ENCODE results near the gene MUC4. TPM values are rescaled to one million over a fixed set of nuclear protein-coding genes. Genes with fewer than 3 reads are reported as not detected.

MUC4 gene
- total and polyA plus RNA-seq, 2 of the 4 experiments (the other 2 are of a cell fraction) = not detected

DNA sequence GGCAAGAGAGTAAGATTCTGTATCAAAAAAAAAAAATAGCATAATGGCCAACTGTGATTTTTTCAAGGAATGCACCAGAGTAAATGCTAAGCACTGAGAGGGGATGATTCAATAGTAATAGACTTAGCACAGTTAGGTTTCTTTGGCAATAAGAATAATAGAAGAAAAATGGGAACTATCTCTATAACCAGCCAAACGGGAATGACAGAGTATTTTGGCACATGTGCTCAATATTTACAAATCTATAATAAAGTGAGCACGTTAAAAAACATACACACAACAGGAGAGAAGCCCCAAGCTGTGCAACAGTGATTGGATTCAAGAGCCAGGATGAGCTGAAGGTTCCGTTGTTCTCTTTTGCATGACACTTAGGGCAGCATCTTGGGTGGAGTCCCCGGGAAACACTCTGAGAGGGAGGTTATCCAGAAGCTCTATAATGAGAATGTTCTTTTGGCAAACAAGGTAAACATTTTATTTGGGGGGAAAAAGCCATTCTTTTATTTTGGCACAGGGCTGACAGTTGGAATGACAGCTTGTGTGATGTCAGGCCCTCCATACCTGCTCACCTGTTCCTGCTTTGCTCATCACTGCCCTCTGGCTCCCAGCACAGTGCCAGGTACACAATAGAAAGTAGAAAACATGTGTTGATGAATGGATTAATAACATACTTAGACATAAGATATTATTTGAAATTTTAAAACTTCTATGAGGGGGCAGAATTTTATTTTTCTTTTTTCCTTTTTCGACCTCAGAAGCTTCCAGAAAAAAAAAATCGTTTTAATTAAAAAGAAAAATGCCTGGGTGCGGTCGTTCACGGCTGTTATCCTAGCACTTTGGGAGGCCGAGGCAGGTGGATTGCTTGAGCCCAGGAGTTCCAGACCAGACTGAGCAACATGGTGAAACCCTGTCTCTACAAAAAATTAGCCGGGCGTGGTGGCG is 44.0 kb upstream of the MUC4 start:
- no peak overlapping the region for H3K4me2 ChIP-seq (ENCODE audit: low read depth, low read length)
- no peaks in the 10 kb centered on the region for H3K9me3 ChIP-seq (ENCODE audit: control insufficient read depth, insufficient read depth, low read length)
- H3K23ac ChIP-seq (ENCODE audit: low read depth, low read length) = no peak overlapping the region
- ChIA-PET CTCF (interaction anchor here (1.0 to 1.3 kb wide), 2 partner anchors 39 kb away, joined by 3 to 6 read pairs; no protein-coding TSS in a partner anchor), POLR2A (ENCODE audit: unreplicated experiment) (no interaction called here)
- H3K4ac ChIP-seq (ENCODE audit: low read depth, low read length) = no peak overlapping the region
- dilution Hi-C loops (cut with HindIII; ENCODE audit: low sequenced_read_pairs, unreplicated experiment) (no loop called here), in situ Hi-C loops (cut with MboI; ENCODE audit: low sequenced_read_pairs) (no loop called here), intact Hi-C loops (cut with micrococcal nuclease) (loop anchor here (5.0 kb wide), 1 partner anchor 352 kb away; no protein-coding TSS in a partner anchor)
- no peak overlapping the region for H2BK20ac ChIP-seq (ENCODE audit: low read depth, low read length)
- H3K18ac ChIP-seq (ENCODE audit: low read depth, low read length) = no peak overlapping the region
- H4K91ac ChIP-seq (ENCODE audit: insufficient read depth, low read depth, low read length) = no peak overlapping the region
- peaks cover 8% of the 10 kb centered on the region; the same call in 1 of the 2 replicates for H3K27me3 ChIP-seq (ENCODE audit: control insufficient read depth, insufficient read depth, low read length)
- no peaks in the 10 kb centered on the region for H4K20me1 ChIP-seq (ENCODE audit: insufficient read depth, low read length)
- no peak for DNase-seq
- TF ChIP-seq NFE2L2 (IDR thresholded peaks at IDR 0.05; ENCODE audit: low read depth, low read length) (no peak), SMC3 (IDR thresholded peaks at IDR 0.05; ENCODE audit: low read depth, low read length) (no peak), BHLHE40 (IDR thresholded peaks at IDR 0.05; ENCODE audit: low read depth, low read length) (no peak), RAD21 (IDR thresholded peaks at IDR 0.05; ENCODE audit: low read length) (no peak), POLR2A (IDR thresholded peaks at IDR 0.05; ENCODE audit: low read depth, low read length) (no peak), FOS (IDR thresholded peaks at IDR 0.05; ENCODE audit: low read depth, low read length) (no peak), RCOR1 (IDR thresholded peaks at IDR 0.05; ENCODE audit: insufficient replicate concordance, low read length) (no peak), CTCF (conservative IDR thresholded peaks at IDR 0.05; ENCODE audit: low read depth, low read length) (no peak), MAFK (IDR thresholded peaks at IDR 0.05; ENCODE audit: low read depth, low read length) (no peak)
- no peak overlapping the region for H3K4me3 ChIP-seq (ENCODE audit: insufficient read depth, low read depth, low read length)
- H2AFZ ChIP-seq (replicated peaks; ENCODE audit: low read length, poor library complexity) = no peak overlapping the region
- no peak overlapping the region for H2BK15ac ChIP-seq (ENCODE audit: low read depth, low read length)
- H2AK5ac ChIP-seq (ENCODE audit: low read depth, low read length) = no peak overlapping the region
- H2BK5ac ChIP-seq (ENCODE audit: low read depth, low read length, poor library complexity, severe bottlenecking) = no peak overlapping the region
- no peak overlapping the region for H2BK120ac ChIP-seq (ENCODE audit: low read depth, low read length)
- H3K4me1 ChIP-seq (ENCODE audit: control insufficient read depth, insufficient read depth, low read length) = no peaks in the 10 kb centered on the region
- no peak overlapping the region for H3K14ac ChIP-seq (replicated peaks; ENCODE audit: low read depth, low read length)
- ATAC-seq (ENCODE audit: low read depth) = no peak
- H3K9me1 ChIP-seq (ENCODE audit: insufficient read depth, low read length) = no peaks in the 10 kb centered on the region
- no peak overlapping the region for H4K5ac ChIP-seq (ENCODE audit: low read depth, low read length)
- no peak overlapping the region for H3K9ac ChIP-seq (ENCODE audit: low read depth, low read length)
- no TSS peak for BruUV-seq (replicated peaks)
- no peak overlapping the region for H3K56ac ChIP-seq (ENCODE audit: extremely low read depth, insufficient read depth, low read length)
- 80% methylated on average over 2 of the region's 13 CpGs; no CpG with 5 or more reads in 1 of the 2 experiments for WGBS, 2 experiments (ENCODE audit: extremely low coverage in 2 of 2, insufficient read length in 1 of 2)
- no peak overlapping the region for H3K27ac ChIP-seq (ENCODE audit: insufficient read depth, low read length)
- H3K36me3 ChIP-seq (ENCODE audit: control insufficient read depth, insufficient read depth, low read length) = no peaks in the 10 kb centered on the region
- H4K8ac ChIP-seq (ENCODE audit: low read depth in 2 of 2, low read length in 2 of 2) = no peak overlapping the region
- no peaks in the 10 kb centered on the region for H3K79me1 ChIP-seq (ENCODE audit: low read depth in 1 of 2, low read length in 2 of 2)
- no peak overlapping the region for H2AK9ac ChIP-seq (replicated peaks; ENCODE audit: low read depth, low read length, poor library complexity)

All from IMR-90 (cell line).